AG04449 (cell line): ENCODE measurements around the gene TBCE.

Experiments
- CTCF ChIA-PET: fragments of 350-600 bp; formaldehyde crosslinking; extraction: SDS; loops from one replicate; lab custom pipeline; 2021; ENCODE audit warnings: antibody characterized with exemption; lab: Yijun Ruan, JAX
- POLR2A ChIA-PET: fragments of 400-600, 350-600 bp; formaldehyde crosslinking; extraction: SDS; loops from one replicate; lab custom pipeline; 2020; ENCODE audit warnings: antibody characterized with exemption, inconsistent platforms; lab: Yijun Ruan, JAX
- DNase-seq: peaks from one replicate; pipeline ENCODE4 v3.0.0-alpha.2; 2010; ENCODE audit warnings: low read depth, low spot score
- H3K4me3 ChIP-seq: 2 replicates; pipeline ENCODE4 v1.5.1; 2011; ENCODE audit warnings: low read depth, mild to moderate bottlenecking, control low read depth, low read length
- CTCF ChIP-seq: IDR thresholded peaks from one replicate; pipeline ENCODE4 v1.5.1; 2011; ENCODE audit warnings: mild to moderate bottlenecking, moderate library complexity, low read length, control low read depth, inconsistent platforms; ENCODE audit not compliant: insufficient read depth; ENCODE audit errors: missing control alignments

The TBCE gene

GRCh38 chr1:235429143-235429542, 61.9 kb downstream of the TBCE start:
- ChIA-PET POLR2A (no interaction called here), CTCF (interaction anchor here (2.1 to 5.8 kb wide), 2 partner anchors 12 to 13 kb away, joined by 12 to 51 read pairs; no protein-coding TSS in a partner anchor)
- H3K4me3 ChIP-seq, result no peak overlapping the region
- TF ChIP-seq CTCF, result no peak
- DNase-seq, result no peak

- no peak for TF ChIP-seq CTCF
- peak; percentile 23 for DNase-seq
- CTCF ChIA-PET, result interaction anchor here (1.1 to 2.1 kb wide), 2 partner anchors 13 to 14 kb away, joined by 3 to 12 read pairs; no protein-coding TSS in a partner anchor
- POLR2A ChIA-PET, result interaction anchor here (0.7 kb wide), 1 partner anchor 310 kb away, joined by 3 read pairs; no protein-coding TSS in a partner anchor
- H3K4me3 ChIP-seq, result no peak overlapping the region
Observed at GRCh38 chr1:235430991-235431390, 63.8 kb downstream of the TBCE start.

- TF ChIP-seq CTCF, result no peak
- H3K4me3 ChIP-seq, result no peak overlapping the region
- DNase-seq, result no peak
- ChIA-PET CTCF (interaction anchor here (0.6 kb wide), 1 partner anchor 27 kb away, joined by 3 read pairs; no protein-coding TSS in a partner anchor), POLR2A (no interaction called here)
Observed at GRCh38 chr1:235434001-235434400, 66.8 kb downstream of the TBCE start.

- ChIA-PET POLR2A (no interaction called here), CTCF (interaction anchor here (0.9 to 2.6 kb wide), 2 partner anchors 24 to 342 kb away, joined by 4 to 5 read pairs; no protein-coding TSS in a partner anchor)
- H3K4me3 ChIP-seq, result no peak overlapping the region
- no peak for DNase-seq
- TF ChIP-seq CTCF, result no peak
Observed at GRCh38 chr1:235441159-235441685, 74.0 kb downstream of the TBCE start.

- no peak overlapping the region for H3K4me3 ChIP-seq
- POLR2A ChIA-PET, result no interaction called here
- CTCF ChIA-PET, result interaction anchor here (1.1 to 4.1 kb wide), 4 partner anchors 9 to 341 kb away, joined by 3 to 30 read pairs (median 4); no protein-coding TSS in a partner anchor
- no peak for TF ChIP-seq CTCF
- peak; percentile 28 for DNase-seq
Observed at GRCh38 chr1:235442788-235443429, 75.7 kb downstream of the TBCE start.

GRCh38 chr1:235448616-235449015, 81.4 kb downstream of the TBCE start:
- POLR2A ChIA-PET, result no interaction called here
- CTCF ChIA-PET, result interaction anchor here (0.8 kb wide), 1 partner anchor 65 kb away, joined by 3 read pairs; no protein-coding TSS in a partner anchor
- no peak for DNase-seq
- no peak overlapping the region for H3K4me3 ChIP-seq
- no peak for TF ChIP-seq CTCF
